Fibroblast of lung (primary cell): Measurements from ENCODE around the gene KIF26A.

Experiments
- EZH2 ChIP-seq: IDR thresholded peaks from 2 replicates; pipeline ENCODE4 v1.5.1; 2012; ENCODE audit warnings: low read length, control low read depth, mild to moderate bottlenecking; ENCODE audit errors: missing control alignments
- TF ChIP-seq, protein P1 (sequence below), 2 donors: IDR thresholded peaks in 1 of 2; conservative IDR thresholded peaks in 1 of 2; 1 replicate in 1 of 2; 2 replicates in 1 of 2; pipeline ENCODE4 v1.5.1; 2011 to 2012; ENCODE audit warnings: low read length in 2 of 2, control low read depth in 1 of 2, inconsistent platforms in 1 of 2, low read depth in 1 of 2, mild to moderate bottlenecking in 1 of 2

DNA sequence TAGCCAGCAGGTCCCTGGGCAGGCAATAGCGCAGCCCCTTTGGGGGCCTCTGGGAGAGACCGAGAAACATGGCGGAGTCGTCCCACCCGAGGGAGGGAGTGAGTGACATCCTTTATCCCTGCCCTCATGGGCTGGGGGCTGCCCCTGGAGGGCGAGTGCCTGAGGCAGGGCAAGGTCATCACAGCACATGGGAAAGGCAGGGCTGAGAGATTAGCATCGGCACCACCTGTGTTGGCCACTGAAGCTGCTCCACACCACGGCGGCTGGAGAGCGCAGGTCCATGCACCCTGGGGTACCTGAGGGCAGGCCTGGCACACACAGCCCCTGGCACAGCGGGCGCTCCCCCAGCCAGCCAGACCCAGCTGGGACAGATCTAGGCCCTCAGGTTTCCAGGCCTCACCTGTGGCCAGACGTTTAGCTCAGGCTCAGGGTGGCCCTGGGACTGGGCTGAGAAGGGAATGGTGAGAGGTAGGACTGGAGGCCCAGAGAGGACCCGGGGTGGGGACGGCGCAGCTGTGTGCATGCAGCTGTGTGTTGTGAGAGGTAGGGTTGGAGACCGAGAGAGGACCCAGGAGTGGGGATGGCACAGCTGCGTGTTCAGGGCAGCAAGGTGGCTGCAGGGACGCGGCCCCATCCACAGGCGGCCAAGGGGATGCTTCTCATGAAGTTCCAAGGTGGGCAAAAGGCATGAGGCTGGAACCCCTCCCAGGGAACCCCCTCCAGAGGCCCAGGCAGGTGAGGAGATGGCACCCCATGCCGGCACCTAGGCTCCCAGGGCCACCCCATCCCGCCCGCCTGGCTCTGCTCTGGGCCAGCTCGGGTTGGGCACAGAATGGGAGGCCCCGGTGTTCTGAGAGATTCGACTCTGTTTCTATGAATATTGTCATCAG lies 74.1 kb downstream of the KIF26A start:
- TF ChIP-seq, protein P1, sequence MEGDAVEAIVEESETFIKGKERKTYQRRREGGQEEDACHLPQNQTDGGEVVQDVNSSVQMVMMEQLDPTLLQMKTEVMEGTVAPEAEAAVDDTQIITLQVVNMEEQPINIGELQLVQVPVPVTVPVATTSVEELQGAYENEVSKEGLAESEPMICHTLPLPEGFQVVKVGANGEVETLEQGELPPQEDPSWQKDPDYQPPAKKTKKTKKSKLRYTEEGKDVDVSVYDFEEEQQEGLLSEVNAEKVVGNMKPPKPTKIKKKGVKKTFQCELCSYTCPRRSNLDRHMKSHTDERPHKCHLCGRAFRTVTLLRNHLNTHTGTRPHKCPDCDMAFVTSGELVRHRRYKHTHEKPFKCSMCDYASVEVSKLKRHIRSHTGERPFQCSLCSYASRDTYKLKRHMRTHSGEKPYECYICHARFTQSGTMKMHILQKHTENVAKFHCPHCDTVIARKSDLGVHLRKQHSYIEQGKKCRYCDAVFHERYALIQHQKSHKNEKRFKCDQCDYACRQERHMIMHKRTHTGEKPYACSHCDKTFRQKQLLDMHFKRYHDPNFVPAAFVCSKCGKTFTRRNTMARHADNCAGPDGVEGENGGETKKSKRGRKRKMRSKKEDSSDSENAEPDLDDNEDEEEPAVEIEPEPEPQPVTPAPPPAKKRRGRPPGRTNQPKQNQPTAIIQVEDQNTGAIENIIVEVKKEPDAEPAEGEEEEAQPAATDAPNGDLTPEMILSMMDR (conservative IDR thresholded peaks at IDR 0.05 in 1 of 2, IDR thresholded peaks at IDR 0.05 in 1 of 2; ENCODE audit: low read depth in 1 of 2, low read length in 2 of 2): no peak
- TF ChIP-seq EZH2: no peak
